Vagina (tissue), 2 donors: ENCODE data around the gene ASPSCR1. TPM values are rescaled to one million over a fixed set of nuclear protein-coding genes. Genes with fewer than 3 reads are reported as not detected.

Experiments
- DNase-seq, 2 donors: peaks; one replicate each; pipeline ENCODE4 v3.0.0-alpha.2; 2017; ENCODE audit errors: extremely low spot score in 2 of 2
- H3K27ac ChIP-seq: fragments of 200-600 bp; sonication (generic); one replicate; pipeline ENCODE4 v1.5.1; 2019
- H3K27me3 ChIP-seq: fragments of 200-600 bp; sonication (generic); one replicate; pipeline ENCODE4 v1.5.1; 2019
- H3K36me3 ChIP-seq, 2 donors: fragments of 200-600 bp; sonication (generic); one replicate each; pipeline ENCODE4 v1.5.1; 2017 to 2019
- H3K4me1 ChIP-seq: fragments of 200-600 bp; sonication (generic); one replicate; pipeline ENCODE4 v1.5.1; 2019
- H3K4me3 ChIP-seq, 2 donors: fragments of 200-600 bp; sonication (generic); 1 replicate in 1 of 2; 2 replicates in 1 of 2; pipeline ENCODE4 v1.5.1; 2016 to 2019
- H3K9me3 ChIP-seq: fragments of 200-600 bp; sonication (generic); one replicate; pipeline ENCODE4 v1.5.1; 2019
- POLR2A ChIP-seq, 2 donors: fragments of 450-650 bp; IDR thresholded peaks; one replicate each; pipeline ENCODE4 v1.6.1; 2017; ENCODE audit warnings: antibody characterized with exemption in 2 of 2, mild to moderate bottlenecking in 2 of 2, moderate library complexity in 2 of 2
- POLR2AphosphoS5 ChIP-seq, 2 donors: sonication (generic); formaldehyde crosslinking; IDR thresholded peaks; one replicate each; pipeline ENCODE4 v1.9.0; 2017; ENCODE audit warnings: antibody characterized with exemption in 2 of 2, mild to moderate bottlenecking in 2 of 2, low read depth in 1 of 2; ENCODE audit not compliant: insufficient read depth in 1 of 2
- intact Hi-C: fragments of 100-400 bp; cut with DNase I; formaldehyde crosslinking; loops from one replicate; pipeline ENCODE4 v1.15.1; 2023
- total RNA-seq: library from RNA; depleted of rRNA; stranded (reverse); fragments of >200 nt; gene quantifications from one replicate; pipeline ENCODE4 v1.2.3, GENCODE V29; 2016
- TF ChIP-seq, protein P1 (sequence below), 3 experiments: fragments of 450-650 bp in 2 of 3; fragments of 200-600 bp in 1 of 3; sonication (generic) in 1 of 3; IDR thresholded peaks; one replicate each; pipeline ENCODE4 v1.5.1; 2017 to 2019; ENCODE audit warnings: antibody characterized with exemption in 3 of 3, mild to moderate bottlenecking in 2 of 3, moderate library complexity in 2 of 3

The ASPSCR1 gene
- total RNA-seq, 1 donor from 2014 or later = 31.2 TPM

DNA sequence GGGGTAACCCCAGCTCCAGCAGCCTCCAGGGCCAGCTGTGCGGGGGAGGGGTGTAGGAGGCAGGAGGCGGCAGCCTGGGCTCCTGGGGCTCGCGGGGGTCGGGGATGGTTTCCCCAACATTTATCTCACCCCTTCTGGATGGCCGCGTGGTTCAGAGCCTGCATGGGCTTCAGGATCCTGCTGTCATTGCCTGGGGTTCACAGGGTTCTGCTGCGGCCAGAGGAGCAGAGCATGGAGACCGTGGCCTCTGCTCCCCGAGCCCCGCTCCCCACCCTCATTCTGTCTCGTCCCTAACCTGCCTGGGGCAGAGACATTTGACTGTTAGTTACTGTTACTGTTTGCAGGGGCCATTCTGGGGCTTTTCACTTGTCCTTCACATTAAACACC, 35.3 kb upstream of the ASPSCR1 start:
- no peak for DNase-seq
- peaks cover 12% of the 10 kb centered on the region for H3K4me1 ChIP-seq
- TF ChIP-seq, protein P1, sequence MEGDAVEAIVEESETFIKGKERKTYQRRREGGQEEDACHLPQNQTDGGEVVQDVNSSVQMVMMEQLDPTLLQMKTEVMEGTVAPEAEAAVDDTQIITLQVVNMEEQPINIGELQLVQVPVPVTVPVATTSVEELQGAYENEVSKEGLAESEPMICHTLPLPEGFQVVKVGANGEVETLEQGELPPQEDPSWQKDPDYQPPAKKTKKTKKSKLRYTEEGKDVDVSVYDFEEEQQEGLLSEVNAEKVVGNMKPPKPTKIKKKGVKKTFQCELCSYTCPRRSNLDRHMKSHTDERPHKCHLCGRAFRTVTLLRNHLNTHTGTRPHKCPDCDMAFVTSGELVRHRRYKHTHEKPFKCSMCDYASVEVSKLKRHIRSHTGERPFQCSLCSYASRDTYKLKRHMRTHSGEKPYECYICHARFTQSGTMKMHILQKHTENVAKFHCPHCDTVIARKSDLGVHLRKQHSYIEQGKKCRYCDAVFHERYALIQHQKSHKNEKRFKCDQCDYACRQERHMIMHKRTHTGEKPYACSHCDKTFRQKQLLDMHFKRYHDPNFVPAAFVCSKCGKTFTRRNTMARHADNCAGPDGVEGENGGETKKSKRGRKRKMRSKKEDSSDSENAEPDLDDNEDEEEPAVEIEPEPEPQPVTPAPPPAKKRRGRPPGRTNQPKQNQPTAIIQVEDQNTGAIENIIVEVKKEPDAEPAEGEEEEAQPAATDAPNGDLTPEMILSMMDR (IDR thresholded peaks at IDR 0.05) = no peak
- TF ChIP-seq POLR2AphosphoS5 (IDR thresholded peaks at IDR 0.05; ENCODE audit: insufficient read depth in 1 of 2, low read depth in 1 of 2) (no peak), POLR2A (IDR thresholded peaks at IDR 0.05) (no peak)
- no peaks in the 10 kb centered on the region for H3K9me3 ChIP-seq
- H3K36me3 ChIP-seq = no peaks in the 10 kb centered on the region
- H3K27me3 ChIP-seq = peaks cover 4% of the 10 kb centered on the region
- H3K4me3 ChIP-seq = no peak overlapping the region
- intact Hi-C loops = no loop called here
- H3K27ac ChIP-seq = no peak overlapping the region

DNA sequence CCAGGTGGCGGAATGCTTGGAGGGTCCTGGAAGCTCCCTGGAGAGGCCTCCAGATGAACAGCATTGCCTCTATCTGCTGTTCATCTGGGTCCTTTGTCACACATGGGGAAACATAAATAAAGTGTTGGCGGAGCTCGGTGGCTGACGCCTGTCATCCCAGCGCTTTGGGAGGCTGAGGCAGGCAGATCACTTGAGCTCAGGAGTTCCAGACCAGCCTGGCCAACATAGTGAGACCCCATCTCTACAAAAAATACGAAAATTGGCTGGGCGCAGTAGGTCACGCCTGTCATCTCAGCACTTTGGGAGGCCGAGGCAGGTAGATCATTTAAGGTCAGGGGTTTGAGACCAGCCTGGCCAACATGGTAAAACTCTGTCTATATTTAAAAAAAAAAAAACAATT, 32.6 kb upstream of the ASPSCR1 start:
- Histone ChIP-seq H3K36me3 (no peaks in the 10 kb centered on the region), H3K4me1 (peaks cover 4% of the 10 kb centered on the region), H3K4me3 (no peak overlapping the region), H3K27me3 (peaks cover 4% of the 10 kb centered on the region), H3K27ac (no peak overlapping the region), H3K9me3 (no peaks in the 10 kb centered on the region)
- no peak for DNase-seq
- intact Hi-C loops = no loop called here
- TF ChIP-seq, protein P1 (IDR thresholded peaks at IDR 0.05) = no peak
- TF ChIP-seq POLR2AphosphoS5 (IDR thresholded peaks at IDR 0.05; ENCODE audit: insufficient read depth in 1 of 2, low read depth in 1 of 2) = no peak
- TF ChIP-seq POLR2A (IDR thresholded peaks at IDR 0.05) = no peak

DNA sequence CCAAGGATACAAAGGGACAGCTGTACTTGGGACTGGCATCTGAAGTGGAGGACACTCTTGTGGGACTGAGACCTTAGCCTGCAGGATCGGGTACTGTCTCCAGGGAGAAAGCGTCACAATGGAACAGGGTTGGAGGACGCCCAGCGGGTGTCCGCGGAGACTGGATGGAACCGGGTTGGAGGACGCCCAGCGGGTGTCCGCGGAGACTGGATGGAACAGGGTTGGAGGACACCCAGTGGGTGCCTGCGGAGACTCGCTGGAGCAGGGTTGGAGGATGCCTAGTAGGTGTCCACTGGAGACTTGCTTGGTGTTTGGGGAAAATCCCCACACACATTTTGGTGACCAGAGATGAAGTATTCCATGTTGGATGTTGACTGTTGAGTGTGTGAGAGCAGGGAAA, 30.2 kb upstream of the ASPSCR1 start, which contains the start of gene MYADML2:
MYADML2 (minus strand) TSS at position 45 of the 400 bp plus-strand sequence. CDS start 5,492 bp downstream, outside the sequence.
- Histone ChIP-seq H3K9me3 (no peaks in the 10 kb centered on the region), H3K27me3 (no peaks in the 10 kb centered on the region), H3K36me3 (no peaks in the 10 kb centered on the region), H3K4me1 (no peaks in the 10 kb centered on the region), H3K4me3 (no peak within 1 kb of the TSS), H3K27ac (no peak within 1 kb of the TSS)
- no peak for DNase-seq
- intact Hi-C loops = no loop called here
- TF ChIP-seq POLR2A (IDR thresholded peaks at IDR 0.05) (no peak), POLR2AphosphoS5 (IDR thresholded peaks at IDR 0.05; ENCODE audit: insufficient read depth in 1 of 2, low read depth in 1 of 2) (no peak)
- TF ChIP-seq, protein P1 (IDR thresholded peaks at IDR 0.05) = no peak

DNA sequence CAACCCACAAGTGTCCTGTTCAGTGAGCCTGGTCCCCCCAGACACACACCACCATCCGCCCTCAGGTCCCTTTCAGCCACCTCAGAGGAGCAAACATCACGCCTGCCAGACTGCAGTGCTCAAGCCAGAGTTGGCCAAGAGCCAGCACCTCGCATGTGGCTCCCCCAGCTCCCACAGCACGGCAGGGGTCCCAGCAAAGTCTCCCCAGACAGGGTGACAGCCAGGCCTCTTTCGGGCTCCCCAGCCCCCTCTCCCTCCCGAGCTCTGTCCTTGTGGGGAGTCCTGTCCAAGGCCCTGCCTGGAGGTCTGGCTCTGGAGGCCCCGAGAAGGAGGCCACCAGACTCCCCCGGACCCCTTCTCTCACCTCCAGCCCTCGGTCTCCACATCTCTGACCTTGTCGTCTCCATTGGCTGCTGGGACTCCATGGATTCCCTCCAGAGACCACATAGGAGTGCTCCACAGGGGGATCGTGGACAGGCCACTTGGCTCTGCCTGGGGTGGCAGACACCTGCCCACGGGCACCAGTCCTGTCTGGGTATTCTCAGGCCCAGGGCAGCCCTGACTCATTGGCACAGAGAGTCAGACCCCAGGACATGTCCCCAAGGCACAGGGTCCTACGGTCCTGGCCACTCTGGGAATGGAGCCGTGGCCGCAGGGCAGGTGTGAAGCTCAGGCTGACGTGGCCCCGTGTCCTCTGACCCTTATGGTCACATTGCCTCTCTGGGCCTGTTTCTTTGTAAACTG, 28.6 kb upstream of the ASPSCR1 start:
- intact Hi-C loops = no loop called here
- Histone ChIP-seq H3K36me3 (no peaks in the 10 kb centered on the region), H3K27ac (no peak overlapping the region), H3K9me3 (no peaks in the 10 kb centered on the region), H3K27me3 (no peaks in the 10 kb centered on the region), H3K4me1 (no peaks in the 10 kb centered on the region), H3K4me3 (no peak overlapping the region)
- peak in 1 of 2 donors; percentile 77 for DNase-seq
- TF ChIP-seq, protein P1 (IDR thresholded peaks at IDR 0.05) = no peak
- no peak for TF ChIP-seq POLR2AphosphoS5 (IDR thresholded peaks at IDR 0.05; ENCODE audit: insufficient read depth in 1 of 2, low read depth in 1 of 2)

DNA sequence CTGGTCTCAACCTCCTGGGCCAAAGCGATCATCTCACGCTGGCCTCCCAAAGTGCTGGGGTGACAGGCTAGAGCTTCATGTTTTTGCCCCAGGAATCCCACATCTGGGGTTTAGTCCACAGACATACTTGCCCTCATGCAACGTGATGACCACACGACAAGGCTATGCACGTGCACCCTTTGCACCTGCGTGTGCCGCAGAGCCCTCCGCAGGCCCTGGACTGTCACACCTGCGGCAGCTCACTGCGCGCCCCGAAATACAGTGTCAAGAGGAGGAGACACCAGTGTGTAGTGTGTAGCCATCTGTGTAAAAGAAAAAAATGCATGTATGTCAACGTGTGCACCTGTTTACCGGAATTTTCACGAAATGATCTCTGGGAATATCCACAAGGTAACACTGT, 26.9 kb upstream of the ASPSCR1 start:
- DNase-seq = no peak
- Histone ChIP-seq H3K27me3 (no peaks in the 10 kb centered on the region), H3K27ac (no peak overlapping the region), H3K9me3 (no peaks in the 10 kb centered on the region), H3K4me1 (no peaks in the 10 kb centered on the region), H3K4me3 (no peak overlapping the region), H3K36me3 (no peaks in the 10 kb centered on the region)
- intact Hi-C loops = loop anchor here (10.0 kb wide), 1 partner anchor 204 kb away; no protein-coding TSS in a partner anchor
- TF ChIP-seq, protein P1 (IDR thresholded peaks at IDR 0.05) = no peak
- TF ChIP-seq POLR2AphosphoS5 (IDR thresholded peaks at IDR 0.05; ENCODE audit: insufficient read depth in 1 of 2, low read depth in 1 of 2) = no peak
